ENCODE data around the gene IL36B. TPM values are rescaled to one million over a fixed set of nuclear protein-coding genes. Genes with fewer than 3 reads are reported as not detected.

Gene IL36B
- polyA plus RNA-seq, 1 experiment, result not detected

- no peak for TF ChIP-seq CTCF (IDR thresholded peaks at IDR 0.05; ENCODE audit: insufficient read depth, low read depth, low read length)
Measured at GRCh38 chr2:113067681-113068080, 15.0 kb upstream of the IL36B start, which contains the start of gene IL1F10. Gene IL1F10, plus strand, starts transcription at chr2:113067970. Its CDS starts 4,769 bp downstream, at chr2:113072739.

GRCh38 chr2:113064898-113065297, 12.2 kb upstream of the IL36B start:
- Histone ChIP-seq H3K4me3 (ENCODE audit: low read depth, low read length) (no peak overlapping the region), H3K36me3 (ENCODE audit: control insufficient read depth, insufficient read depth, low read length) (no peaks in the 10 kb centered on the region), H3K27me3 (ENCODE audit: control insufficient read depth, insufficient read depth, low read length) (peaks cover 2% of the 10 kb centered on the region; the same call in 1 of the 2 replicates)
- ChIA-PET CTCF (interaction anchor here (1.2 kb wide), 1 partner anchor 15 kb away, joined by 3 read pairs; no protein-coding TSS in a partner anchor), POLR2A (no interaction called here)
- no peak for TF ChIP-seq CTCF (IDR thresholded peaks at IDR 0.05; ENCODE audit: insufficient read depth, low read depth, low read length)
- no peak for DNase-seq (ENCODE audit: low read depth)

More at GRCh38 chr2:113067681-113068080, 15.0 kb upstream of the IL36B start, which contains the start of gene IL1F10:
- H3K4me3 ChIP-seq (ENCODE audit: low read depth, low read length), result no peak within 1 kb of the TSS
- CTCF ChIA-PET, result interaction anchor here (1.1 to 1.6 kb wide), 2 partner anchors 9 to 15 kb away, joined by 3 to 5 read pairs; partner anchors contain the start of gene IL36RN
- H3K27me3 ChIP-seq (ENCODE audit: control insufficient read depth, insufficient read depth, low read length), result peaks cover under 1% of the 10 kb centered on the region; the same call in 1 of the 2 replicates
- no peaks in the 10 kb centered on the region for H3K36me3 ChIP-seq (ENCODE audit: control insufficient read depth, insufficient read depth, low read length)
- no peak for DNase-seq (ENCODE audit: low read depth)
- POLR2A ChIA-PET, result no interaction called here

- no peak for TF ChIP-seq CTCF (IDR thresholded peaks at IDR 0.05; ENCODE audit: insufficient read depth, low read depth, low read length)
- POLR2A ChIA-PET, result no interaction called here
Measured at GRCh38 chr2:113064281-113064680, 11.6 kb upstream of the IL36B start.

GRCh38 chr2:113061896-113062770, 9.5 kb upstream of the IL36B start:
- no peak for DNase-seq (ENCODE audit: low read depth)
- Histone ChIP-seq H3K4me3 (ENCODE audit: low read depth, low read length) (no peak overlapping the region), H3K27me3 (ENCODE audit: control insufficient read depth, insufficient read depth, low read length) (peaks cover 5% of the 10 kb centered on the region; the same call in 1 of the 2 replicates), H3K36me3 (ENCODE audit: control insufficient read depth, insufficient read depth, low read length) (no peaks in the 10 kb centered on the region)
- no peak for TF ChIP-seq CTCF (IDR thresholded peaks at IDR 0.05; ENCODE audit: insufficient read depth, low read depth, low read length)
- POLR2A ChIA-PET, result no interaction called here
- CTCF ChIA-PET, result interaction anchor here (0.5 kb wide), 1 partner anchor 198 kb away, joined by 3 read pairs; no protein-coding TSS in a partner anchor

More at GRCh38 chr2:113064281-113064680, 11.6 kb upstream of the IL36B start:
- H3K36me3 ChIP-seq (ENCODE audit: control insufficient read depth, insufficient read depth, low read length), result no peaks in the 10 kb centered on the region
- DNase-seq (ENCODE audit: low read depth), result no peak
- H3K27me3 ChIP-seq (ENCODE audit: control insufficient read depth, insufficient read depth, low read length), result peaks cover 3% of the 10 kb centered on the region; the same call in 1 of the 2 replicates
- no peak overlapping the region for H3K4me3 ChIP-seq (ENCODE audit: low read depth, low read length)
- CTCF ChIA-PET, result interaction anchor here (1.2 kb wide), 1 partner anchor 16 kb away, joined by 3 read pairs; no protein-coding TSS in a partner anchor

- Histone ChIP-seq H3K36me3 (ENCODE audit: control insufficient read depth, insufficient read depth, low read length) (no peaks in the 10 kb centered on the region), H3K27me3 (ENCODE audit: control insufficient read depth, insufficient read depth, low read length) (peaks cover 5% of the 10 kb centered on the region; the same call in 1 of the 2 replicates), H3K4me3 (ENCODE audit: low read depth, low read length) (no peak overlapping the region)
- CTCF ChIA-PET, result no interaction called here
- POLR2A ChIA-PET, result no interaction called here
- TF ChIP-seq CTCF (IDR thresholded peaks at IDR 0.05; ENCODE audit: insufficient read depth, low read depth, low read length), result no peak
- no peak for DNase-seq (ENCODE audit: low read depth)
Measured at GRCh38 chr2:113061241-113061640, 8.6 kb upstream of the IL36B start.
